ENCODE measurements around the gene AK3. TPM values are rescaled to one million over a fixed set of nuclear protein-coding genes. Genes with fewer than 3 reads are reported as not detected.

Gene AK3
- total RNA-seq, 1 experiment from 2014 or later = 41.5 TPM

- H3K4me1 ChIP-seq (ENCODE audit: insufficient read depth, low read length) = peaks cover 4% of the 10 kb centered on the region; the same call in 1 of the 2 replicates
- no peak overlapping the region for H2BK15ac ChIP-seq (ENCODE audit: low read depth, low read length)
- no peak overlapping the region for H3K4me2 ChIP-seq (ENCODE audit: insufficient read depth, insufficient read length, low read length)
- DNase-seq = no peak
- no peak overlapping the region for H3K56ac ChIP-seq (ENCODE audit: insufficient read length, low read depth, low read length)
- H3K4me1 Mint-ChIP-seq = peaks cover 6% of the 10 kb centered on the region in 2 experiments
- no peak for TF ChIP-seq CTCF (conservative IDR thresholded peaks at IDR 0.05)
- no peak overlapping the region for H2AFZ ChIP-seq (ENCODE audit: low read length)
- H3K9ac ChIP-seq (ENCODE audit: extremely low read depth, insufficient read length, low read length) = no peak overlapping the region
- H3K79me2 ChIP-seq (ENCODE audit: insufficient read depth, low read length) = peaks cover 4% of the 10 kb centered on the region; the same call in 1 of the 2 replicates
- no peak overlapping the region for H2BK5ac ChIP-seq (ENCODE audit: insufficient read length, low read length)
- H3K27ac Mint-ChIP-seq = no peak overlapping the region; a peak in 1 of 7 replicates
- H3K9me3 Mint-ChIP-seq = no peaks in the 10 kb centered on the region
- H2BK20ac ChIP-seq (ENCODE audit: low read depth, low read length, poor library complexity, severe bottlenecking) = no peak overlapping the region
- H3K4me3 Mint-ChIP-seq = no peak overlapping the region
- H3K23ac ChIP-seq (ENCODE audit: insufficient read length, low read depth, low read length) = no peak overlapping the region
- H2AK5ac ChIP-seq (ENCODE audit: insufficient read length, low read length) = no peak overlapping the region
- no CpG with 5 or more reads among the region's 2 CpGs for WGBS (ENCODE audit: extremely low coverage, insufficient read length, low lambda C conversion rate)
- H3T11ph ChIP-seq (ENCODE audit: low read length) = no peak overlapping the region
- no peak overlapping the region for H4K5ac ChIP-seq (ENCODE audit: insufficient read length, low read depth, low read length)
- no peak overlapping the region for H3K14ac ChIP-seq (ENCODE audit: insufficient read depth, low read length)
- no peak overlapping the region for H3K4ac ChIP-seq (ENCODE audit: low read depth, low read length)
- no peak overlapping the region for H4K91ac ChIP-seq (ENCODE audit: insufficient read length, low read depth, low read length)
- no peak overlapping the region for H3K27ac ChIP-seq (ENCODE audit: insufficient read length, low read depth, low read length)
- no peaks in the 10 kb centered on the region for H3K23me2 ChIP-seq (ENCODE audit: insufficient read length, low read depth, low read length, poor library complexity, severe bottlenecking)
- no peaks in the 10 kb centered on the region for H4K20me1 ChIP-seq (ENCODE audit: control insufficient read depth, insufficient read depth, insufficient read length)
- no peak overlapping the region for H4K8ac ChIP-seq (replicated peaks; ENCODE audit: insufficient read length, low read depth, low read length)
- H3K18ac ChIP-seq (ENCODE audit: insufficient read length, low read depth, low read length) = no peak overlapping the region
- no peaks in the 10 kb centered on the region for H3K27me3 Mint-ChIP-seq (ENCODE audit: low read depth)
- H3K9me3 ChIP-seq (ENCODE audit: control insufficient read depth, low read depth, low read length) = no peaks in the 10 kb centered on the region
- peaks cover 6% of the 10 kb centered on the region for H3K79me1 ChIP-seq (ENCODE audit: insufficient read depth, low read depth, low read length, poor library complexity, severe bottlenecking)
- peaks cover 0 to 9% (median 0%) of the 10 kb centered on the region in 3 experiments; a peak in 3 of 7 replicates for H3K36me3 Mint-ChIP-seq (ENCODE audit: insufficient read depth in 1 of 3, low read depth in 3 of 3)
- no peak overlapping the region for H2BK120ac ChIP-seq (ENCODE audit: low read depth, low read length, poor library complexity, severe bottlenecking)
- H3K27me3 ChIP-seq (ENCODE audit: insufficient read depth, low read length) = no peaks in the 10 kb centered on the region
- H2BK12ac ChIP-seq (ENCODE audit: insufficient read length, low read depth, low read length) = no peak overlapping the region
Observed at GRCh38 chr9:4734150-4734549, 6.9 kb downstream of the AK3 start.
